IPS-11a (cell line): ENCODE results near the gene KHDC4.

Experiments used
- H3K4me3 ChIP-seq: one replicate; pipeline ENCODE4 v1.5.1; 2013; ENCODE audit warnings: low read depth, low read length, control low read depth

Gene KHDC4

GRCh38 chr1:155877945-155878344 is 56.3 kb downstream of the KHDC4 start:
- no peak overlapping the region for H3K4me3 ChIP-seq

- no peak overlapping the region for H3K4me3 ChIP-seq
Measured at GRCh38 chr1:155873860-155874259, 60.4 kb downstream of the KHDC4 start.

GRCh38 chr1:155872527-155872926 is 61.7 kb downstream of the KHDC4 start:
- no peak overlapping the region for H3K4me3 ChIP-seq

- H3K4me3 ChIP-seq = no peak overlapping the region
Measured at GRCh38 chr1:155871390-155871789, 62.8 kb downstream of the KHDC4 start.

GRCh38 chr1:155867766-155868165 is 66.4 kb downstream of the KHDC4 start:
- no peak overlapping the region for H3K4me3 ChIP-seq

- no peak overlapping the region for H3K4me3 ChIP-seq
Measured at GRCh38 chr1:155864393-155864792, 69.8 kb downstream of the KHDC4 start.
